HepG2 (cell line): ENCODE measurements around the gene GFY. TPM values are rescaled to one million over a fixed set of nuclear protein-coding genes. Genes with fewer than 3 reads are reported as not detected.

Source experiments
- ATF7 ChIP-seq, 2 experiments: fragments of 450-650 bp in 1 of 2; sonication (generic) in 1 of 2; formaldehyde crosslinking in 1 of 2; IDR thresholded peaks; 2 replicates each; pipeline versions ENCODE4 v1.4.0 to v1.6.1; 2016 to 2020; ENCODE audit warnings: antibody characterized with exemption in 1 of 2, mild to moderate bottlenecking in 1 of 2, missing genetic modification reagents in 1 of 2
- CHD2 ChIP-seq: IDR thresholded peaks from 2 replicates; pipeline ENCODE4 v1.6.1; 2011; ENCODE audit warnings: low read depth, low read length, improper control_type of control experiment
- DZIP1 ChIP-seq: sonication (generic); formaldehyde crosslinking; IDR thresholded peaks from 2 replicates; pipeline ENCODE4 v1.5.0; 2020; ENCODE audit warnings: mild to moderate bottlenecking, missing genetic modification reagents
- IKZF5 ChIP-seq: IDR thresholded peaks from 2 replicates; pipeline ENCODE4 v1.6.1; 2018; ENCODE audit warnings: missing genetic modification reagents, mild to moderate bottlenecking, missing compliant biosample characterization
- NR2F6 ChIP-seq, 2 experiments: IDR thresholded peaks; 2 replicates each; pipeline ENCODE4 v1.6.1; 2016; ENCODE audit warnings: antibody characterized with exemption in 1 of 2, mild to moderate bottlenecking in 1 of 2
- PITX1 ChIP-seq: sonication (generic); formaldehyde crosslinking; IDR thresholded peaks from 2 replicates; pipeline ENCODE4 v1.5.1; 2020; ENCODE audit warnings: mild to moderate bottlenecking, missing genetic modification reagents
- SPEN ChIP-seq: sonication (generic); formaldehyde crosslinking; IDR thresholded peaks from 2 replicates; pipeline ENCODE4 v1.5.1; 2020; ENCODE audit warnings: low read depth, mild to moderate bottlenecking, missing genetic modification reagents
- SSRP1 ChIP-seq: IDR thresholded peaks from 2 replicates; pipeline ENCODE4 v1.6.1; 2016; ENCODE audit warnings: control low read depth
- TFDP1 ChIP-seq: IDR thresholded peaks from 2 replicates; pipeline ENCODE4 v1.6.1; 2016; ENCODE audit warnings: missing compliant biosample characterization, missing genetic modification reagents, borderline replicate concordance
- YY1 ChIP-seq: IDR thresholded peaks from 2 replicates; pipeline ENCODE4 v1.6.1; 2011; ENCODE audit warnings: low read length, low read depth, moderate library complexity, mild to moderate bottlenecking; ENCODE audit not compliant: insufficient read depth, insufficient replicate concordance
- ZNF34 ChIP-seq: sonication (generic); formaldehyde crosslinking; IDR thresholded peaks from 2 replicates; pipeline ENCODE4 v1.4.0; 2020; ENCODE audit warnings: mild to moderate bottlenecking, missing genetic modification reagents, borderline replicate concordance
- ZNF432 ChIP-seq: sonication (generic); formaldehyde crosslinking; IDR thresholded peaks from 2 replicates; pipeline ENCODE4 v1.5.0; 2020; ENCODE audit warnings: missing genetic modification reagents, mild to moderate bottlenecking, borderline replicate concordance
- ZNF501 ChIP-seq: sonication (generic); formaldehyde crosslinking; IDR thresholded peaks from 2 replicates; pipeline ENCODE4 v1.5.1; 2020; ENCODE audit warnings: mild to moderate bottlenecking, moderate library complexity, missing genetic modification reagents
- ZNF773 ChIP-seq: sonication (generic); formaldehyde crosslinking; IDR thresholded peaks from 2 replicates; pipeline ENCODE4 v1.4.0; 2020; ENCODE audit warnings: missing genetic modification reagents, borderline replicate concordance
- ZSCAN5A ChIP-seq: sonication (generic); formaldehyde crosslinking; IDR thresholded peaks from 2 replicates; pipeline ENCODE4 v1.8.0; 2022; ENCODE audit warnings: mild to moderate bottlenecking, missing genetic modification reagents, borderline replicate concordance
- polyA plus RNA-seq, 8 experiments: library from polyadenylated mRNA; depleted of rRNA in 3 of 8; stranded (reverse) in 7 of 8; unstranded in 1 of 8; fragments of >200 nt; fragmentation: Illumina TruSeq in 4 of 8; extraction: Trizol in 4 of 8; gene quantifications; 2 replicates each; pipeline versions ENCODE4 v1.2.1 to v1.2.3, GENCODE V29; 2011 to 2016; ENCODE audit warnings: low read depth in 4 of 8, missing spikeins in 1 of 8, mixed read lengths in 1 of 8; ENCODE audit not compliant: insufficient read depth in 1 of 8
- total RNA-seq, 5 experiments: library from RNA; depleted of rRNA; stranded (reverse); fragments of >200 nt; fragmentation: Illumina TruSeq; extraction: Trizol; gene quantifications; 2 replicates each; pipeline ENCODE4 v1.2.3, GENCODE V29; 2016; ENCODE audit warnings: low read depth in 1 of 5
- TF ChIP-seq, protein P1 (sequence below): sonication (generic); formaldehyde crosslinking; conservative IDR thresholded peaks from 2 replicates; pipeline ENCODE4 v1.4.0; 2020; ENCODE audit warnings: missing genetic modification reagents

Gene GFY
- total and polyA plus RNA-seq, 2 of the 13 experiments (the other 11 are each of a cell fraction or from before 2014, with no cell fraction given): not detected

- TF ChIP-seq ZSCAN5A (CRISPR knock-in tag) (no peak), YY1 (no peak), SSRP1 (0 out of 2 replicates have a peak, but pooled peaks have one; percentile 9), ZNF773 (CRISPR knock-in tag) (no peak), DZIP1 (CRISPR knock-in tag) (no peak), ZNF34 (CRISPR knock-in tag) (no peak), ZNF501 (CRISPR knock-in tag) (no peak; the same call in 1 of the 2 replicates), CHD2 (no peak), ZNF432 (CRISPR knock-in tag) (no peak), ATF7 (IDR thresholded peaks at IDR 0.05) (no peak), ATF7 (CRISPR knock-in tag; IDR thresholded peaks at IDR 0.05) (peak; percentile 59), NR2F6 (IDR thresholded peaks at IDR 0.05) (no peak), NR2F6 (CRISPR knock-in tag; IDR thresholded peaks at IDR 0.05) (no peak), TFDP1 (CRISPR knock-in tag) (no peak), SPEN (no peak), IKZF5 (CRISPR knock-in tag) (no peak), PITX1 (CRISPR knock-in tag) (no peak)
- TF ChIP-seq, protein P1, sequence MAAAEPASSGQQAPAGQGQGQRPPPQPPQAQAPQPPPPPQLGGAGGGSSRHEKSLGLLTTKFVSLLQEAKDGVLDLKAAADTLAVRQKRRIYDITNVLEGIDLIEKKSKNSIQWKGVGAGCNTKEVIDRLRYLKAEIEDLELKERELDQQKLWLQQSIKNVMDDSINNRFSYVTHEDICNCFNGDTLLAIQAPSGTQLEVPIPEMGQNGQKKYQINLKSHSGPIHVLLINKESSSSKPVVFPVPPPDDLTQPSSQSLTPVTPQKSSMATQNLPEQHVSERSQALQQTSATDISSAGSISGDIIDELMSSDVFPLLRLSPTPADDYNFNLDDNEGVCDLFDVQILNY (CRISPR knock-in tag): no peak
Measured at GRCh38 chr19:49453757-49454240, 28.6 kb downstream of the GFY start (continued).
